Astrocyte (in vitro differentiated cells and primary cell): Measurements from ENCODE around the gene PDZD2. TPM values are rescaled to one million over a fixed set of nuclear protein-coding genes. Genes with fewer than 3 reads are reported as not detected.

ENCODE experiments used
- DNase-seq: peaks from one replicate; pipeline ENCODE4 v3.0.0-alpha.2; 2010; ENCODE audit warnings: low read depth
- FAIRE-seq: peaks from 2 replicates; lab custom pipeline; 2011; peaks lifted over from hg19 to GRCh38; lab: Jason Lieb, UNC
- H2AFZ ChIP-seq: 2 replicates; pipeline ENCODE4 v1.6.0; 2012; ENCODE audit warnings: low read depth, low read length, inconsistent platforms
- H3K27ac ChIP-seq: 2 replicates; pipeline ENCODE4 v1.5.1; 2011; ENCODE audit warnings: low read depth, low read length, inconsistent platforms
- H3K27me3 ChIP-seq: 2 replicates; pipeline ENCODE4 v1.6.0; 2011; ENCODE audit warnings: low read length, inconsistent platforms; ENCODE audit not compliant: insufficient read depth
- H3K36me3 ChIP-seq: 2 replicates; pipeline ENCODE4 v1.5.1; 2011; ENCODE audit warnings: low read length, inconsistent platforms; ENCODE audit not compliant: insufficient read depth
- H3K4me1 ChIP-seq: 2 replicates; pipeline ENCODE4 v1.5.1; 2011; ENCODE audit warnings: low read length, inconsistent platforms; ENCODE audit not compliant: insufficient read depth
- H3K4me2 ChIP-seq: 2 replicates; pipeline ENCODE4 v1.6.0; 2012; ENCODE audit warnings: low read length, inconsistent platforms
- H3K4me3 ChIP-seq: 2 replicates; pipeline ENCODE4 v1.5.1; 2011; ENCODE audit warnings: low read depth, mild to moderate bottlenecking, low read length, inconsistent platforms; ENCODE audit not compliant: insufficient read depth
- H3K79me2 ChIP-seq: 2 replicates; pipeline ENCODE4 v1.6.0; 2012; ENCODE audit warnings: mild to moderate bottlenecking, low read length, inconsistent platforms; ENCODE audit not compliant: insufficient read depth
- H3K9ac ChIP-seq: 2 replicates; pipeline ENCODE4 v1.6.0; 2012; ENCODE audit warnings: mild to moderate bottlenecking, low read length, inconsistent platforms
- H3K9me3 ChIP-seq: 2 replicates; pipeline ENCODE4 v1.5.1; 2012; ENCODE audit warnings: low read depth, mild to moderate bottlenecking, low read length, inconsistent platforms; ENCODE audit not compliant: insufficient read depth
- H4K20me1 ChIP-seq: 2 replicates; pipeline ENCODE4 v1.6.0; 2012; ENCODE audit warnings: low read length, inconsistent platforms; ENCODE audit not compliant: insufficient read depth
- H3K27ac Mint-ChIP-seq: one replicate; pipeline ENCODE4 v1.8.0; 2021; ENCODE audit warnings: mild to moderate bottlenecking, mixed read lengths; ENCODE audit not compliant: unreplicated experiment
- H3K27me3 Mint-ChIP-seq: one replicate; pipeline ENCODE4 v1.8.0; 2021; ENCODE audit warnings: low read depth, mixed read lengths; ENCODE audit not compliant: unreplicated experiment
- H3K36me3 Mint-ChIP-seq: one replicate; pipeline ENCODE4 v1.8.0; 2021; ENCODE audit warnings: low read depth, mixed read lengths; ENCODE audit not compliant: unreplicated experiment
- H3K4me1 Mint-ChIP-seq: one replicate; pipeline ENCODE4 v1.8.0; 2021; ENCODE audit warnings: low read depth, mixed read lengths; ENCODE audit not compliant: unreplicated experiment
- H3K4me3 Mint-ChIP-seq: one replicate; pipeline ENCODE4 v1.8.0; 2021; ENCODE audit warnings: mild to moderate bottlenecking, moderate library complexity, mixed read lengths; ENCODE audit not compliant: unreplicated experiment
- H3K9me3 Mint-ChIP-seq: one replicate; pipeline ENCODE4 v1.8.0; 2021; ENCODE audit warnings: mild to moderate bottlenecking, mixed read lengths; ENCODE audit not compliant: unreplicated experiment
- CTCF ChIP-seq: IDR thresholded peaks from 2 replicates; pipeline ENCODE4 v1.5.1; 2011; ENCODE audit warnings: low read depth, mild to moderate bottlenecking, inconsistent platforms, low read length, moderate library complexity; ENCODE audit not compliant: insufficient read depth
- EZH2 ChIP-seq: IDR thresholded peaks from 2 replicates; pipeline ENCODE4 v1.6.1; 2012; ENCODE audit warnings: mild to moderate bottlenecking, low read length, inconsistent platforms; ENCODE audit not compliant: insufficient read depth
- total RNA-seq: library from RNA; stranded (reverse); gene quantifications from 2 replicates; pipeline ENCODE4 v1.2.1, GENCODE V29; 2021

PDZD2 gene
- total RNA-seq, 1 donor from 2014 or later: 10.3 TPM

GRCh38 chr5:32047056-32047455 is 408.1 kb downstream of the PDZD2 start:
- Histone ChIP-seq H4K20me1 (no peaks in the 10 kb centered on the region), H3K27me3 (peaks cover 2% of the 10 kb centered on the region), H3K36me3 (no peaks in the 10 kb centered on the region), H3K4me3 (no peak overlapping the region), H3K9ac (no peak overlapping the region), H2AFZ (no peak overlapping the region), H3K4me2 (no peak overlapping the region), H3K4me1 (peaks cover 10% of the 10 kb centered on the region), H3K9me3 (no peaks in the 10 kb centered on the region), H3K79me2 (no peaks in the 10 kb centered on the region), H3K27ac (no peak overlapping the region)
- H3K27me3 Mint-ChIP-seq: no peaks in the 10 kb centered on the region
- H3K4me1 Mint-ChIP-seq: peaks cover 11% of the 10 kb centered on the region
- H3K4me3 Mint-ChIP-seq: no peak overlapping the region
- H3K36me3 Mint-ChIP-seq: peaks cover 11% of the 10 kb centered on the region
- H3K9me3 Mint-ChIP-seq: peaks cover 3% of the 10 kb centered on the region
- H3K27ac Mint-ChIP-seq: no peak overlapping the region
- TF ChIP-seq CTCF: no peak
- TF ChIP-seq EZH2: no peak
- FAIRE-seq (no peak), DNase-seq (peak; percentile 56)

GRCh38 chr5:32051796-32052195 is 412.9 kb downstream of the PDZD2 start:
- H2AFZ ChIP-seq: no peak overlapping the region
- Mint-ChIP-seq H3K4me1 (no peaks in the 10 kb centered on the region), H3K4me3 (no peak overlapping the region), H3K27ac (no peak overlapping the region), H3K27me3 (no peaks in the 10 kb centered on the region), H3K9me3 (no peaks in the 10 kb centered on the region), H3K36me3 (peaks cover 11% of the 10 kb centered on the region)
- no peak overlapping the region for H3K4me2 ChIP-seq
- no peak overlapping the region for H3K27ac ChIP-seq
- no peak overlapping the region for H3K4me3 ChIP-seq
- TF ChIP-seq CTCF (no peak), EZH2 (no peak)
- no peaks in the 10 kb centered on the region for H3K36me3 ChIP-seq
- H3K9me3 ChIP-seq: no peaks in the 10 kb centered on the region
- no peak overlapping the region for H3K9ac ChIP-seq
- H4K20me1 ChIP-seq: no peaks in the 10 kb centered on the region
- H3K27me3 ChIP-seq: no peaks in the 10 kb centered on the region
- H3K4me1 ChIP-seq: no peaks in the 10 kb centered on the region
- no peaks in the 10 kb centered on the region for H3K79me2 ChIP-seq
- DNase-seq: no peak
- no peak for FAIRE-seq

GRCh38 chr5:32055891-32056866 is 417.2 kb downstream of the PDZD2 start:
- Histone ChIP-seq H3K9me3 (no peaks in the 10 kb centered on the region), H4K20me1 (no peaks in the 10 kb centered on the region), H3K27me3 (no peaks in the 10 kb centered on the region), H3K9ac (no peak overlapping the region), H2AFZ (no peak overlapping the region), H3K36me3 (no peaks in the 10 kb centered on the region), H3K79me2 (no peaks in the 10 kb centered on the region), H3K4me2 (no peak overlapping the region), H3K27ac (no peak overlapping the region), H3K4me3 (no peak overlapping the region), H3K4me1 (no peaks in the 10 kb centered on the region)
- DNase-seq (no peak), FAIRE-seq (no peak)
- no peak overlapping the region for H3K27ac Mint-ChIP-seq
- peaks cover 11% of the 10 kb centered on the region for H3K36me3 Mint-ChIP-seq
- no peaks in the 10 kb centered on the region for H3K27me3 Mint-ChIP-seq
- H3K4me3 Mint-ChIP-seq: no peak overlapping the region
- H3K4me1 Mint-ChIP-seq: no peaks in the 10 kb centered on the region
- no peaks in the 10 kb centered on the region for H3K9me3 Mint-ChIP-seq
- no peak for TF ChIP-seq EZH2
- TF ChIP-seq CTCF: no peak
